ENCODE data around the gene FAM53B.
"Not testable (repeated sequence)": the region's sequence is repeated elsewhere in the genome, so short reads cannot be mapped to it uniquely, and the experiment has no call there.

The FAM53B gene

DNA sequence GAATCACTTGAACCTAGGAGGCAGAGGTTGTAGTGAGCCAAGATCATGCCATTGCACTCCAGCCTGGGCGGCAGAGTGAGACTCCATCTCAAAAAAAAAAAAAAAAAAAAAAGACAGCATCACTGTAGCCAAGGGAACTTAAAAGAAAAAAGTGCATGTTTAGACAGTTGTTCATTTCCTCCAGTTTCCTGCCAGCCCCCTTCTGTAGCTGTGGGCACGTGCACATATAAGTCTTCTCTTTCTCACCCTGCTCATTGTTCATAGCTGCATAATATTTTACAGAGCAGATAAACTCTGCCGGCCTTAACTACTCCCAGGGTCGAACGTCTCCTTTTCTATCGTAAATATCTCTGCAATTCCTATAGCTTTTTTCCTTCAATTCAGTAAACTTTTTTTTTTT lies 149.9 kb downstream of the FAM53B start:
- DNase-seq, result no peak

DNA sequence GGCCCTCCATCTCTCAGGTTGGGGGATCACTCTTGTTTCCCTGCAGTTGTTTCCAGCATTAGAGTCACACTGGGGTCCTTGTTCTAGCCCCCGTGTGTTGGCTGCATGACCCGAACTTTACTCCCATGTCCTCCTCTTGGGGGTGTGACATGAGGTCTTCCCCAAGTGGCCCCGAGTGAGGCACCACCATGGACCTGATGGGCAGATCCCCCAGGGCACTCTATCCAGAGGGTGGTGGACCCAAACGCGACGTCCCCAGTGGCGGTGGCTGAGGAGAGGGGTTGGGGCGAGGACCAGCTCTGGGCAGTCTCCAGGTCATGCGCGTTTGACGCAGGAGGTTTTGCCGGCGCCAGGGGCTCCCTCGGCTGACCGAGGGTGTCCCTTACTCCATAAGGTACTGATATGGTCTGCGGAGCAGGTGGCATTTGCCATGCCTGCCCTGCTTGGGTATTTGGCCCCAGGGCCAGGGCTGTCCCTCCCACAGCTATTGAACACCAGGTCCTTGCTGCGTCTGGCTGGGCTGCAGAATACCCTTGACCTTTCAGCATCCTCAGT lies 150.7 kb downstream of the FAM53B start:
- no peak for DNase-seq

DNA sequence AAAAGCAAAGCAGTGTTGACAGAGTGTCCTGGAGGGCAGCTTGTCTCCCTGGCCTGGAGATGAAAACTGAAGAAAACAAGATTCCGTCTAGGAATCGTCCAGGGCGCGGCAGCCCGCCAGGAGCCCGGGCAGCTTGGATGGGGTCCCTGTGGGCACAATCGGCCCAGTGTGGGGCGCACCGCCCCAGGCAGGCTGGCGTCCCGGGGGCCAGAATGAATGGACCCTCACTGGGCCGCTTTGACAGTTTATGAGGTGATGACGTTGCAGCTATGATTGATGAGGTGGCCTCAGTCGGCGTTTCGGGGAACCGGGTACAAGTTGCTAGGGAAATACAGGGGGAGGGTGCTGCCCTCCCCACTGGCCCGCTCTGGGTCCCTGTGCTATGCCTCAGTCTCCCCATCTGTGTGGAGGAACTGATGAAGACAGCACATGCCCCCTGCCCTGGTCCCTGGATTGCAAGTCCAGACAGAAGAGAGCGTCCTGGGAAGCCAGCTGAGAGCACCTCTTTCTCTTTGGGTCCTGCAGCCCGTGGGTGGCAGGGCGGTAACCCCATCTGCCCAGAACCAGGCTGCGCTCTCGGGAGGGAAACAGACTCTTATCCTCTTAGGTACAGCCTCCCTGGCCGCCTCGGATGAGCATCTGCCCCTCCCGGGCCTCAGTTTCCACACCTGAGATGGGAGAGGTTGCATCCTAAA lies 151.3 kb downstream of the FAM53B start:
- DNase-seq, result no peak

DNA sequence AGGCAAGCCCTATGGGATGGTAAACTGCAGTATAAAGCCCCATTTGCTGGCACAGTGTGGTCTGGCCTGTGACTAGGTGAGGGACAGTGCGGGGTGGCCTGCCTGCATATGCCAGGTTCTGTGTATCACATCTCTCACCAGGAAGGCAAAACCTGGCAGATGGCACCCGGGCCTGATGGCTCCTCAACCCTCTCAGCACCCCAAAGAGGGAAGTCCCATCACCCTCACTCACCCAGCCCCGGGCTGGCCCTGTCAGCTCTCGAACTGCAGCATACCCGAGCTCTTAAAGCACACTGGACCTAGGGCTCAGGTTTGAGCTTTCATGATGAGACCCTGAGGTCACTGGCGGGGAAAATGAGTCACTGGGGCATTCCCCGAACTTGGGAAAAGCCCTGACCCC lies 152.1 kb downstream of the FAM53B start:
- no peak for DNase-seq

DNA sequence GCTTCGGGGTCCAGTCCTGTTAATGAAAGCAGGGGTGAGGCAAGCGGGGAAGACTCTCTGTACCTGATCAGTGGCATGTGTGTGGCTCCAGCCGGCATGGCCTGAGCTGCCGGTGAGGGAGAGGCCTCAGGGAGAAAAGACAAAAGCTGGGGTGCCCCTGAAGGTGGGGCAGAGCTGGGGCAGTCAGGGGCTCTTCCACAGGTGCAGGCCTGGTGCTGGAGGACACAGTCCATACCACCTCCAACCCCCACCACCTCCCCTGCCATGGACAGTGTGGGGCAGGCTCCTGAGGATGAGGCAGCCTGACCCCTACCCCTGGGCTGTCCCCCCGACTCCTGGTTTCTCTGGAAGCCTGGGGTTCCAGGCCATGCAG lies 153.1 kb downstream of the FAM53B start:
- no peak for DNase-seq

DNA sequence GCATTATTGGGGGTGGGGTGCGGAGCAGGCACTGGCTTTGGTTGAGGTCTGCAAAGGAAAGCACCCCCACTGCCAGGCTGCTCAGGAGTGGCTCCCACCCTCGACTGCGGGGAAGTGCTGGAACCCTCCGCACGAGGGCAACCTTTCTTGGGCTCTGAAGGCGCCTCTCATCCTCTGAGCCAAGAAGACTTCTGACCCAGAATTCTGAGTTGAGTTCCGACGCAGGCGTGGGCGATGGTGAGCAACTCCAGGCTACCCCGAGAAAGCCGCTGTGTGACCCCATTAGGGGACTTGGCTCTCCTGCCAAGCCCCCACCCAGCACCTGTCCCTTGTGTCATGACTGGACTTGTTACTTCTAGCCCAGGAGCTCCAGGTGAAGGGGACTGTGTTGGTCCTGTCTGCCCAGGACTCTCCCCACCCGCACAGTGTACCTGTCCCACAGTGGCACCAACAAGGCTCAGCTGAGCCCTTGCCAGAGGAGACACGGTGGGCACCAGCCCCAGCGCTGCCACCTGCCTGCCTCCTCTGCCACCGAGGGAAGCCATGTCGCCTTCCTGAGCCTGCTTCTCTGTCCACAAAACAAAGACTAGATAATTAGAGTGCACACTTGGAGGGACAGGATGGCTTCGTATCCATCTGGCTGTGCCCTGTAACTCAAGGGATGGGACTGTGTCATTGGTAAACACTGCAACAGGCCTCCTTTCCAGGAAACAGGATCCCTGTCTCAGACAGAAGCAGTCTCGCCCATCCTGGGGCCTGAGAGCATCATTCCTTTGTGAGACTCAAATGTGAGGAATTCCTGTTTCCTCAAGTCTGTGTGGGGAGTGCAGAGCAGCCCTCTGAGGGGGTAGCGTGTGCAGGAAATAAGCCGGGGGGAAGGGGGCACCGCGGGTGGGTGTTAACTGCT lies 153.7 kb downstream of the FAM53B start:
- DNase-seq, result no peak

DNA sequence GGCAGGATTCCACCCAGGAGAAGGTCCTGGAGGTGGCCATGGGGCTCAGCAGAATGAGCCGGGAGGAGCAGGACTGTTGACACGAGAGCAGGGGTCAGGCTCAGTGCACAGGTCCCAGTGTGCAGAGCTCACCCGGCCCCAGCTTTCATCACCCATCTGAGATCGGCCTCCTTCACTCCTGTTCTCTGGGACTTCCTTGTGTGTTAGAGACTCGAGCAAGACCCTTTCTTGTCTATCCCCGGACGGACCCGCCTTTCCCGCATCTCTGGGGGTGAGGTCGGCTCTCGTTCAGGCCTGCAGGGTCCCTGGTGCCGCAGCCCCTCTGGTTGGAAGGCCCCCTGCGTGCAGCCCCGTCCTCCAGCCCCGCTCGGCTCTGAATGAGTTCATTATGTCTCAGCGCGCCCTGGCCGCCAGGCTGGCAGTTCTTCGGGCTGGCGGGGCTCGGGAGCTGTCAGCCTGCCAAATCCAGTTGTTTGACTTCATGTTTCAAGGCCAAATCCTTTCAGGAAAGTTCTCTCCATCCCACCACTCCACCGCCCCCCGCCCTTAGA lies 154.6 kb downstream of the FAM53B start:
- no peak for DNase-seq

DNA sequence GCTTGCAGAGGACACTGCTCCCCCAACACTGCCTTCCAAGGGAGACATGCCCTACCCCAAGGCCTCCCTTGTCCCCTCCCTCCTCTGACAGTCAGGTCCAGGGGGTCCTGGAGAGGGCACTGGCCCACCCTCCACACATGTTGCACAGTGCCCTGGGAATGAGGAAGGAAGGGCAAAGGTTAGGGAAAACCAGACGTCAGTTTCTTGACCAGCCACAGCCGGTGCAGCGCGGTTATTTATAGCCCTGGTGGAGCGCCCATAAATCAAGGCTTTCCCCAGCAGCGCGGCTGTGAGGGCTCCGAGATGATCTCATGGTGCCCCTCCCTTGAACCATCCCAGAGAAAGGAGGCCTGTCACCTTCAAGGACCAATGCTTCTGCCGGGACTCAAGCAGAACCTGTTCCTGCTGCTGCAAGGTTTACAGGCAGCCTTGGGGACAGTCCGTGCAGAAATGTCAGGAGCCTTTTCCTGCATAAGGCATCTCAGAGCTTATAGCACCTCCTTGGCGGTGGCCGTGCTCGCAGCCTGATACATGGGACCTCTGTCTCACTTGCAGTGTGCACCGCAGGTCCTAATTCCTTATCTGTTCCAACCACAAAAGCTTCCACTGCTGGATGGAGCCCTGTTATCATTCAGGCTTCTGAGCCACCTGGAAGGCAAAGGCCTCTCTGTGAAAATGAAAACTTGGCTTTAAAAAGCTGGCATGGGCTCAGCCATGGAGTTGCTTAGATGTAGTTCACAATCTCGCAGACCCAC lies 155.3 kb downstream of the FAM53B start:
- no peak for DNase-seq

DNA sequence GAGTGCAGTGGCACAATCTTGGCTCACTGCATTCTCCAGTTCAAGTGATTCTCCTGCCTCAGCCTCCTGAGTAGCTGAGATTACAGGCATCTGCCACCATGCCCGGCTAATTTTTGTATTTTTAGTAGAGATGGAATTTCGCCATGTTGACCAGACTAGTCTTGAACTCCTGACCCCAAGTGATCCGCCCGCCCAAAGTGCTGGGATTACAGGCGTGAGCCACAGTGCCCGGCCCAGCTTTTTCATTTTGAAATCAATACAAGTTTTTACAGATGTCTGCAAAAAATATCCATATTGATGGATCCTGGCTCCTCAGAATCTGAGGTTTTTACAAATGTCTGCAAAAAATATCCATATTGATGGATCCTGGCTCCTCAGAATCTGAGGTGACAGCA lies 155.8 kb downstream of the FAM53B start:
- not testable (repeated sequence) for DNase-seq

DNA sequence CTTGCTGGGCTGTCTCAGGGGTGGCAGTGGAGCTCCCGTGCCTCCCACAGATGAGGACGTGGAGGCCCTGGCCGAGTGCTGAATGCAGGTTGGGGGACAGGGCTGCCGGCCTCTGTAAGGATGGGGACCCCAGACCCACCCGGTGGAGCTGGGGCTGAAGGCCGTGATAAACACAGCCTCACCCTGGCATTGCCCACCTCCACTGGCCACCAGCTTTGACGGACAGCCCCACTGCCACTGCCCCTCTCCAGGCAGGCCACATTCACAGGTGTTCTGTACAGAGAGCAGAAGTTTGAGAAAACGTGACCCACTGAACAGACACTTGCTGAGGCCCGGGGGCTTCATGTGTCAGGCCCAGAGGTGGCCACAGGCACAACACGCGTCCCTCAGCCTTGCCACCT lies 156.4 kb downstream of the FAM53B start:
- DNase-seq, result no peak

DNA sequence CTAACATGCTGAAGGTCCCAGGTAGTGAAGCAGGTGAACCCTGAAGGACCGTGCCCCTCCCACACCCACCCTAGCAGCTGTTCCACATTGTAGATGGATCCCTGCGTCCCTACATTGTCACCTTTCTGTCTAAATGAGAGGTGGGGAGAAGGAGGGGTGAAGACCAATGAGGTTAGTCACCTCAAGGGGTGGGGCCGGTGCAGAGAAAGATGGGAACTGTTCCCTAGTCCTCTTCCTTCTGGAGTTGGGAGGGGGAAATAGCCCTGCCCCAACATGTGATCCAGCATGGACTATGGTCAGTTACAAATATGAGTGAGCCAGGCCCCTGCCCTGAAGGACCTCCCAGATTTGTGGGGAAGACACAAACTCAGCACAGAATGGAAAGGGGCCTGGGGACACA lies 158.0 kb downstream of the FAM53B start:
- no peak for DNase-seq

DNA sequence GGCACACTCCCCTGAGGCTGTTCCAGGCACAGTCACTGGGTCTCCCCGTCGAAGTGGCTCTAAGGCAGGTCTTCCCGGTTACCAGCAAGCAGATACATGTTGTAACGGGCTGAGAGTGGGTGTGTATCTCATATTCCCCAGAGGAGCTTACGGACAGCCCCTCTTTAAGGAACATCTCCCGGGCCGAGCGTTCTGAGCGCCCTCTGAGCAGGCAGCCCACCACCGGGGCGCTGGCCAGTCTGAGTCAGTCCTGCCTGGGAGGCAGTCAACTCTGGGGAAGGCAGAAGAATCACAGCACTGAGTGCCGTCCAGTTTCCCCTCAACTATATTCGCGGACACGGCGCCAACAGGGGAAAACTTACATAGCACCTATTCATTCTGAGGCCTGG lies 165.2 kb downstream of the FAM53B start:
- no peak for DNase-seq

DNA sequence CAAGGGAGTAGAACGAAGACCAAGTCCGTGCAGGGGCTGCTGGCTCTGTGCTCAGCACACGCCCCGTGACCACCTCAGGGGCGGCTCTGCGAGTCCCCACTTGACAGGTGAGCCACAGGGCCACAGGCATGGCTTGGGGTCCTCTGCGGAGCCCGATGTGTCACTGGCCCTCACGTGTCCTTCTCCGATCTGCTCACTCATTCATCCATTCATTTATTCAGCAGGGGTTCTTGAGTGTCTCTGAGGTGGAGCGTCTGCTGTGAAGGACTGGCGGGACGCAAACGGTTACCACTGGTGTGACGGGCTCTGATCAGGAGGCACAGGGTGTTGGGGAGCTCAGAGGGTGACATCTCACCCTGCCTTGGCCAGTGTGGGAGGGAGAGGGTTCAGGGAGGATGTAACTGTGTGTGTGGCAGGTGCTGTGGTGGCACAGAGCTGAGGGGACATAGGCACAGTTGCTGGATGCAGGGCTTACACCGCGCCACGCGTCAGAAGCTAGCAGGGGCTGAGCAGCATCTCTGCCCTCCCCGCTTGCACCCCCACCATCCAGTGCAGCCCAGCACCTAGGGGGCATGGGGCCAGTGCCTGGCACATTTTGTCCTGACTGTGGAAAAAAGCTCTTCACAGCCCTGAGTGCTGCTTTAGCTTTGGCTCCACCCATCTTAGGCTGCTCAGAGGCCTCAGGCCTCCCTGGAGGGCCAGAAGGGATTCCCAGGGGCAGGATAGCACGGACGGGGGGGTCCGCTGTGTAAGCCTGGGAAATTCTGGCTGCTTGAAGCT lies 165.8 kb downstream of the FAM53B start:
- no peak for DNase-seq

DNA sequence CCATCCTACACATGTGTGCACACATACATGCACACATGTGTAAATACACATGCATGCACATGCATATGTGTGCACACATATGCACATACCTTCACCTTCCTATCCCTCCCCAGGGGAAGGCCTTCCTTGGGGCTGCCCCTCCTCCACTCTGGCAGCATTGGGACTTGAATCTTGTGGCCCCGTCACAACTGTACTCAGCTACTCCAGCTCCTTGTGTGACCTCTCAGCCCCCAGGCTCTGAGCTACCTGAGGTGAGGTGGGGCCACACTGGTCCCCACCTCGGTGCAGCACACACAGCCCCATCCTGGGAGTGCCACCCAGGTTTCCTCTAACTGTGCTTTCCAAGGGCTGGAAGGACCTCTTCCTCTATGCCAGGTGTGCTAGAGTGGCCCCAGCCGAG lies 166.5 kb downstream of the FAM53B start:
- DNase-seq, result no peak

DNA sequence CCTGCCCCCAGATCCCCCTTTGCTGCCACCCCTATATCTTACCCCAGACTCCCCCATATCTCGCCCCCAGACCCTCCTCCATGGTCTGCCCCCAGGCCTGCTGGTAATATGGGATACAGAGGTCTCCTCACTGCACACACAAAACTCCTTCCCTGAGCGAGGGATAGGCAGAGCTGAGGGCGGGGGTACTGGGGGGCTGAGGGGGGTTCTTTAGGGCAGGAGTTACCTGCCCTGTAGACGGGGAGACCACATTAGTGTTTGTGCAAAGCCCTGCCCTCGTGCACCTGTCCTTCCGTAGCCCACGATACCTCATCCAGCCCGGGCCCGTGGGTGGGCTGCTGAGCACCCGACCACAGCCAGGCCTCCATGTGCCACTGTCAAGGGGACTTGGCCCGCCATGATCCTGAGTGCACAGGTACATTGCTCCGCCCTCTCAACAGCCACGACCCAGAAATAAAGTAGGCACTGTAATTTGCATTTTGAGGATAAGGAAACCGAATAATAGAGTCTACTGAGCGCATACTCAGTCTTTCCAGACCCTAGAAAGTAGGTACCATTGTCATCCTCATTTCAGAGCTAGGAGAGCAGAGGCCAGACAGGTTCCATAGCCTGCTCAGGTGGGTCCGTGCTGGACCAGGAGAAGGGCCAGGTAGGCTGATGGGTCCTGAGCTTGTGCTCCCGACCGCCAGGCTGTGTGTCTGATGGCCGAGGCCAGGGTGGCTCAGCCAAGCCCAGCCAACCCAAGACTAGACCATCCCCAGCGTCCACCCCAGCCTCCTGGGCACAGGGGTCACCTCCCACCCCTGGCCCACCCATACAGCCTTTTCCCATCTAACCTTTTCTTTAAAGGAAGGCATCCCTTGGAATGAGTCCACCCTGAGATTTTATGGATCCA lies 167.4 kb downstream of the FAM53B start:
- no peak for DNase-seq

DNA sequence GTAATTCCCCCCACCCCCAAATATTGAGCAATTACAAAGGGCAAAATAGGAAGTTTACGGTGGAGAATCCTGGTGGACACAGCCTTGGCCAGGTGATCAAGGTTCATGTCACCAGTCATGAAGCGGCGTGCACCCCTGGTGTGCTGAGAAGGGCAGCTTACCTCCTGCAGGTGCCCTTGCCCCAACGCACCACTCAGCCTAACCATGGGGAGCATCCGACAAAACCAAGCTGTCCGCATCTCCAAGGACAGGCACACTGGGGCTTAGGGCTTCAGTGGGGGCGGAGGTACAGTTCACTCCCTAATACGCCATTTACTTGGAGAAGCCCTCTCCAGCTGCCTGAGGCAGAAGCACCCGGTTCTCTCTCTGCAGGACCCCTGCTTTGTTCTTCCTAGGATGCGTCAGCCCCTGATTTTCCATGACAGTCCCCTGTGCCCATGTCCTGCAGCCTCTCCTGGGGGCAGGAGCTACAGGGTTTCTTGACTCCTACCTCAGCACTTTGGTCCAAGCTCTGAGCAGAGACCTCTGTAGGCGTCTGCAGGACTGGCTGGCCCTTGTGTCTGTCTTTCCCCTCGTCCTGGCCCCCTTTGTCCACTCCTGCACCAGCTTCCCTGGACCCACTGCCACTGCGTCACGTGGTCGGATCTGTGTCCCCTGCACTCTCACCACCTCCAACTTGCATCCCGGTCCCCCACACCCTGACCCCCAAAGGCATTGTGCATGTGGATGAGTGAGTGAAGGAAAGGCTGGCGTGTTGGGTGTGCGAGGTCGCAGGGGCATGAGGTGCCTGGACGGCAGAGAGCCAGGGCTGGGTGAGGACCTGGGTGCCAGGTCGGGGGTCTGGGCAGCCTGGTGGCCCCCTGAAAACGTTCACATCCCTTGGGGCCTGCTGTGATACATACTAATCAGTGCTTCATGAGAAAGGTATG lies 168.8 kb downstream of the FAM53B start:
- no peak for DNase-seq

DNA sequence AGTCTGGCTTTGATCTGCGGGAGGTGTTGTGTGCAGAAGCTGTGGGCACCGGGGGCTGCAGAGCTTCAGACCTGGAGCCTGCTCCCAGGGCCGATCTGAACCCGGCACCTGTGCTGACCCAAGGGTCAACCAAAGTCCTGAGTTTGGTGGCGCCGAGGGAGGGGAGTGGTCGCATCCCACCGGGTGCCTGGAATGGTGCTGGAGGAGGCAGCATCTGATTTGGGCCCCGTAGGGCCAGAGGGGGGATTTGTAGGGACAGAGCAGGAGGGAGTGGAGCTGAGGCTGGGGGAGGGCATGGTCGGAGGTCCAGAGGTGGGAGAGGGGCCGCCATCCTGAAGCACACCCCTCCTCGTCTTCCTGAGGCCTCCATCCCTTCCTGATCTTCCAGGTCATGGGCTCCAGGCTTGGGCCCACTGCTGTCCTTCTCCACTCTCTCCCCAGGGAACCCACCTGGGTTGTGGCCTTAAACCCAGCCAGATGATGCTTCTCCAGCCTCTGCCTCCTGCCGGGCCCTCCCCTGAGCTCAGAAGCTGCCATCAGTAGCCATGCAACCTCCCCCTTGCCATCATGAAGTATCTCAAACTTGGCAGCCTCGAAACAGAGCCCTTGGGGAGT lies 169.6 kb downstream of the FAM53B start:
- no peak for DNase-seq

DNA sequence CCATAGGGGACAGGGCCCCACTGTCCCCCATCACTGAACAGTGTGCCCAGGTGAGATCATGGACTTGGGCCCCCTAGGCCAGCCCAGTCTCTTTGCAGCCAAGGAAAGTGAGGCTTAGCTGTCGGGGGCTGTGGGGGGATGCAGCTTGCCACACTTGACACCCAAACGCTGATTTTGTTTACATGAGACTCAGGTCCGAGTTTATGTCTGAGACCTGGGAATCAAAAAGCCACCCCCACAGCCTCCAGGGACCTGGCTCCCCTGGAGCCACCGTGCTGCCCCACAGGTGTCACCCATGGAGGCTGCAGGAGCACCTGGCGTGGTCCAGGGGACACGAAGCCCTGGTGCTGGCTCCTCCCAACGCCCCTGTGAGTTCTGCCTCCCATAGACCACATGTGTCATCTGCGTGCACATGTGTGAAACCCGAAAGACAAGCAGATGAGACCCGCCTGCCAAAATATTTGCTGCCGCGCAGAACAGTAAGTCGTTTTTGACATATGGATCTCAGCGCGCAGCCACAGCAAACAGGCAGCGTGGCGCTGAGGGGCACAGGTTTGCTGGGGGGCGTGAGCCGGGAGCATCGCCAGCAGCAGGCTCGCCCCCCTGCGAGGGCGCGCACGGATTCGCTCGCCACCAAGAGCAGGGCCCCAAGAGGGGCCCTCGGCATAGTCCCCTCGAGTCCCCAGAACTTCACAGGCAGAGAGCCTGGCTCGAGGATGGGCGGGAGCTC lies 170.3 kb downstream of the FAM53B start:
- DNase-seq, result no peak

DNA sequence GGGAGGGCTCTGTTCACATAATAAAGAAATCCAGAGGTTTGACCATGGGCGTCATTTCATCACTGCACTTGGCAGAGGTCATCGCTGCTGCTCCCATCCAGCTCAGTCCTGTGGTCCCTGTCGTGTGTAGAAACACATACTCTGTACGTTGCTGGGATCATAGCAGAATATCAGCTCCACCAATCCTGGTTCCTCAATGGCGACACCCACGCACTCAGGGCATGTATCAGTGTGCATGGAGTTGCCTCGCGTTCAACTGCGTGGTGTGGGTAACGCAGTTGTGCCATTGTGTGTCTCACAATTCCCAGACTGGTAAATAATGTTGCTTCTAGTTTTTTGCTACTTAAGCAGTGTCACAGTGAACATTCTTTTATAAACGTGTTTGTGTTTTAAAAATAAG lies 171.4 kb downstream of the FAM53B start:
- DNase-seq, result no peak
